Caco-2 (cell line): ENCODE data around the gene MOXD1. TPM values are rescaled to one million over a fixed set of nuclear protein-coding genes. Genes with fewer than 3 reads are reported as not detected.

Experiments
- BruUV-seq: library from RNA; stranded (reverse); fragments of 400-500 nt; replicated peaks from 2 replicates; lab custom pipeline; 2021; lab: Mats Ljungman, UMichigan
- CTCF ChIA-PET: fragments of 300-600 bp; sonication (Branson Sonifier 250); formaldehyde crosslinking; loops from one replicate; lab custom pipeline; 2022; ENCODE audit warnings: antibody characterized with exemption; lab: Charles Lee
- POLR2A ChIA-PET: fragments of 300-600 bp; sonication (Branson Sonifier 250); formaldehyde crosslinking; loops from one replicate; lab custom pipeline; 2022; ENCODE audit warnings: antibody characterized with exemption; lab: Charles Lee
- DNase-seq, 2 experiments: peaks; one replicate each; pipeline versions ENCODE4 v3.0.0 to v3.0.0-alpha.2; 2020 to 2022
- H3K27me3 ChIP-seq: replicated peaks from 2 replicates; pipeline ENCODE4 v1.6.0; 2011; ENCODE audit warnings: low read length; ENCODE audit not compliant: control insufficient read depth, insufficient read depth
- H3K36me3 ChIP-seq: 2 replicates; pipeline ENCODE4 v1.5.1; 2011; ENCODE audit warnings: low read length; ENCODE audit not compliant: control insufficient read depth, insufficient read depth
- H3K4me1 ChIP-seq: fragments of 250-450 bp; sonication (Bioruptor Pico); 2 replicates; pipeline ENCODE4 v1.5.1; 2020; ENCODE audit warnings: mild to moderate bottlenecking
- H3K4me3 ChIP-seq: 2 replicates; pipeline ENCODE4 v1.5.1; 2011; ENCODE audit warnings: low read depth, mild to moderate bottlenecking, control low read depth, low read length
- H3K9me3 ChIP-seq: fragments of 250-450 bp; sonication (Bioruptor Pico); 2 replicates; pipeline ENCODE4 v1.5.1; 2020; ENCODE audit warnings: mild to moderate bottlenecking, moderate library complexity
- H3K27ac Mint-ChIP-seq: one replicate; pipeline ENCODE4 v1.8.0; 2022; ENCODE audit warnings: mixed read lengths; ENCODE audit not compliant: unreplicated experiment
- H3K27me3 Mint-ChIP-seq: one replicate; pipeline ENCODE4 v1.8.0; 2022; ENCODE audit warnings: mixed read lengths; ENCODE audit not compliant: insufficient read depth, unreplicated experiment
- H3K36me3 Mint-ChIP-seq: one replicate; pipeline ENCODE4 v1.8.0; 2022; ENCODE audit warnings: mild to moderate bottlenecking, mixed read lengths; ENCODE audit not compliant: insufficient read depth, unreplicated experiment
- H3K4me1 Mint-ChIP-seq: one replicate; pipeline ENCODE4 v1.8.0; 2022; ENCODE audit warnings: low read depth, mixed read lengths; ENCODE audit not compliant: unreplicated experiment
- H3K4me3 Mint-ChIP-seq: one replicate; pipeline ENCODE4 v1.8.0; 2022; ENCODE audit warnings: mild to moderate bottlenecking, moderate library complexity, mixed read lengths; ENCODE audit not compliant: unreplicated experiment
- H3K9me3 Mint-ChIP-seq: one replicate; pipeline ENCODE4 v1.8.0; 2022; ENCODE audit warnings: mixed read lengths; ENCODE audit not compliant: unreplicated experiment
- intact Hi-C: fragments of 100-400 bp; cut with micrococcal nuclease; formaldehyde crosslinking; loops from one replicate; pipeline ENCODE4 v1.10.0; 2022; ENCODE audit not compliant: unreplicated experiment
- total RNA-seq: library from RNA; stranded (reverse); gene quantifications from 2 replicates; pipeline ENCODE4 v1.2.3, GENCODE V29; 2022
- TF ChIP-seq, protein P1 (sequence below), 2 experiments: fragments of 200-600 bp in 1 of 2; IDR thresholded peaks; 1 replicate in 1 of 2; 2 replicates in 1 of 2; pipeline versions ENCODE4 v1.5.1 to v1.8.0; 2011 to 2022; ENCODE audit warnings: antibody characterized with exemption in 1 of 2, control low read depth in 1 of 2, inconsistent platforms in 1 of 2, low read depth in 1 of 2, low read length in 1 of 2, mild to moderate bottlenecking in 1 of 2, moderate library complexity in 1 of 2; ENCODE audit not compliant: insufficient read depth in 1 of 2, severe bottlenecking in 1 of 2, unreplicated experiment in 1 of 2

The MOXD1 gene
- total RNA-seq, 1 experiment from 2014 or later = 0.09 TPM

DNA sequence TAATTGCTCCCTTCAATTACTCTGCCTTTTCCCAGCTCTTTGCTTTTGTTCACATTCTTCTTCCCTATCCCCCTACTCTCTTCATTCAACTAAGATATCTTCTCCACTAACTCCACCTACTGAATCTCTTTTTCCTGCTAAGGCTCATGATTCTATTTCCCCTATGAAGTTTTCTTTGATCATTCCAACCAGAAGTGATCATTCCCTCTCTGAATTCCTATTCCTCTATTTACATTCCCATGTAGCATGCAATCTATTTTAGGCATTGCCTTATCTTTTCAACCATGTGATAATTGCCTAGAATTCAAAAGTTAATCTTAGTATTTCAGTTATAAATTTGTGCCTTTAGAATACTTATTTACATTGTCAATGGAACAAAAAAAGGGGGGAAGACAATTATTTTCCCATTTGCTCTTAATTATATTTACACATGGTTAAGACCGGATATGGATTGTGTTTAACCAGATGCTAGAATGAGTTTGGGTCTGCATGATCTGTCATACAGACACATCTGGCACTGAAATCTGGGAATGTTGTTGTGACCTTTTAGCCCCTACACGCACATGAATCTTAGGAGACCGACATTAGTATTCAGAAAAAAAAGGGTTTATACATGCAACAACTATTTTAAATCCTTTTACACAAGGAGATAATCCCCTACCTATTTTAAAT is 20.8 kb downstream of the MOXD1 start:
- Histone ChIP-seq H3K27me3 (no peaks in the 10 kb centered on the region; the same call in 1 of the 2 replicates), H3K9me3 (no peaks in the 10 kb centered on the region), H3K36me3 (no peaks in the 10 kb centered on the region), H3K4me1 (no peaks in the 10 kb centered on the region), H3K4me3 (no peak overlapping the region)
- BruUV-seq = no TSS peak
- TF ChIP-seq, protein P1, sequence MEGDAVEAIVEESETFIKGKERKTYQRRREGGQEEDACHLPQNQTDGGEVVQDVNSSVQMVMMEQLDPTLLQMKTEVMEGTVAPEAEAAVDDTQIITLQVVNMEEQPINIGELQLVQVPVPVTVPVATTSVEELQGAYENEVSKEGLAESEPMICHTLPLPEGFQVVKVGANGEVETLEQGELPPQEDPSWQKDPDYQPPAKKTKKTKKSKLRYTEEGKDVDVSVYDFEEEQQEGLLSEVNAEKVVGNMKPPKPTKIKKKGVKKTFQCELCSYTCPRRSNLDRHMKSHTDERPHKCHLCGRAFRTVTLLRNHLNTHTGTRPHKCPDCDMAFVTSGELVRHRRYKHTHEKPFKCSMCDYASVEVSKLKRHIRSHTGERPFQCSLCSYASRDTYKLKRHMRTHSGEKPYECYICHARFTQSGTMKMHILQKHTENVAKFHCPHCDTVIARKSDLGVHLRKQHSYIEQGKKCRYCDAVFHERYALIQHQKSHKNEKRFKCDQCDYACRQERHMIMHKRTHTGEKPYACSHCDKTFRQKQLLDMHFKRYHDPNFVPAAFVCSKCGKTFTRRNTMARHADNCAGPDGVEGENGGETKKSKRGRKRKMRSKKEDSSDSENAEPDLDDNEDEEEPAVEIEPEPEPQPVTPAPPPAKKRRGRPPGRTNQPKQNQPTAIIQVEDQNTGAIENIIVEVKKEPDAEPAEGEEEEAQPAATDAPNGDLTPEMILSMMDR (IDR thresholded peaks at IDR 0.05; ENCODE audit: insufficient read depth in 1 of 2, low read depth in 1 of 2, low read length in 1 of 2, severe bottlenecking in 1 of 2, unreplicated experiment in 1 of 2) = no peak
- no peaks in the 10 kb centered on the region for H3K4me1 Mint-ChIP-seq
- H3K27me3 Mint-ChIP-seq = peaks cover 14% of the 10 kb centered on the region
- intact Hi-C loops = no loop called here
- CTCF ChIA-PET = no interaction called here
- no peaks in the 10 kb centered on the region for H3K36me3 Mint-ChIP-seq
- no peak for DNase-seq
- no peaks in the 10 kb centered on the region for H3K9me3 Mint-ChIP-seq
- POLR2A ChIA-PET = no interaction called here
- H3K27ac Mint-ChIP-seq = no peak overlapping the region
- no peak overlapping the region for H3K4me3 Mint-ChIP-seq

GRCh38 chr6:132369526-132369925 is 31.7 kb downstream of the MOXD1 start:
- no peaks in the 10 kb centered on the region for H3K9me3 Mint-ChIP-seq
- no peaks in the 10 kb centered on the region for H3K4me1 ChIP-seq
- H3K27me3 Mint-ChIP-seq = peaks cover 6% of the 10 kb centered on the region
- intact Hi-C loops = no loop called here
- TF ChIP-seq, protein P1 (IDR thresholded peaks at IDR 0.05; ENCODE audit: insufficient read depth in 1 of 2, low read depth in 1 of 2, low read length in 1 of 2, severe bottlenecking in 1 of 2, unreplicated experiment in 1 of 2) = no peak
- H3K36me3 ChIP-seq = no peaks in the 10 kb centered on the region
- DNase-seq = no peak
- BruUV-seq = no TSS peak
- no peak overlapping the region for H3K27ac Mint-ChIP-seq
- CTCF ChIA-PET = no interaction called here
- H3K27me3 ChIP-seq = no peaks in the 10 kb centered on the region
- H3K9me3 ChIP-seq = no peaks in the 10 kb centered on the region
- POLR2A ChIA-PET = no interaction called here
- no peak overlapping the region for H3K4me3 Mint-ChIP-seq
- H3K36me3 Mint-ChIP-seq = no peaks in the 10 kb centered on the region
- H3K4me3 ChIP-seq = no peak overlapping the region
- no peaks in the 10 kb centered on the region for H3K4me1 Mint-ChIP-seq

- H3K4me1 ChIP-seq = no peaks in the 10 kb centered on the region
- no peaks in the 10 kb centered on the region for H3K36me3 ChIP-seq
- no peaks in the 10 kb centered on the region for H3K9me3 Mint-ChIP-seq
- no peaks in the 10 kb centered on the region for H3K4me1 Mint-ChIP-seq
- no peak overlapping the region for H3K27ac Mint-ChIP-seq
- ChIA-PET POLR2A (no interaction called here), CTCF (no interaction called here)
- BruUV-seq = no TSS peak
- DNase-seq = no peak
- intact Hi-C loops = no loop called here
- H3K36me3 Mint-ChIP-seq = no peaks in the 10 kb centered on the region
- no peaks in the 10 kb centered on the region for H3K9me3 ChIP-seq
- H3K27me3 ChIP-seq = no peaks in the 10 kb centered on the region
- no peak overlapping the region for H3K4me3 Mint-ChIP-seq
- peaks cover 6% of the 10 kb centered on the region for H3K27me3 Mint-ChIP-seq
- no peak overlapping the region for H3K4me3 ChIP-seq
- TF ChIP-seq, protein P1 (IDR thresholded peaks at IDR 0.05; ENCODE audit: insufficient read depth in 1 of 2, low read depth in 1 of 2, low read length in 1 of 2, severe bottlenecking in 1 of 2, unreplicated experiment in 1 of 2) = no peak
These were observed 32.3 kb downstream of the MOXD1 start for GRCh38 chr6:132368916-132369481.
